IMR-90 (cell line): ENCODE data around the gene MAP4. TPM values are rescaled to one million over a fixed set of nuclear protein-coding genes. Genes with fewer than 3 reads are reported as not detected.

Experiments used
- ATAC-seq: fragments of 200-7000 bp; cut with Tn5 transposase; 2 replicates; pipeline ENCODE4 v1.9.1; 2020; ENCODE audit warnings: low read depth, mild to moderate bottlenecking, moderate library complexity
- BruUV-seq: library from RNA; stranded (reverse); fragments of 400-500 nt; replicated peaks from 2 replicates; lab custom pipeline; 2021; lab: Mats Ljungman, UMichigan
- CTCF ChIA-PET: fragments of 300-600 bp; formaldehyde crosslinking; extraction: SDS; loops from one replicate; lab custom pipeline; 2021; ENCODE audit warnings: antibody characterized with exemption; lab: Yijun Ruan, JAX
- POLR2A ChIA-PET: fragments of 300-600 bp; sonication (Branson Sonifier 250); formaldehyde crosslinking; loops from one replicate; lab custom pipeline; 2022; ENCODE audit warnings: antibody characterized with exemption; ENCODE audit not compliant: unreplicated experiment; lab: Charles Lee
- DNase-seq: peaks from one replicate; pipeline ENCODE4 v3.0.0; 2013
- H2AFZ ChIP-seq: replicated peaks from 2 replicates; pipeline ENCODE3; 2013; ENCODE audit warnings: low read length, mild to moderate bottlenecking; ENCODE audit not compliant: poor library complexity
- H2AK5ac ChIP-seq: 2 replicates; pipeline ENCODE4 v1.6.1; 2013; ENCODE audit warnings: low read depth, low read length, inconsistent platforms
- H2AK9ac ChIP-seq: replicated peaks from 2 replicates; pipeline ENCODE3; 2013; ENCODE audit warnings: mild to moderate bottlenecking, low read depth, low read length, moderate library complexity; ENCODE audit not compliant: poor library complexity
- H2BK120ac ChIP-seq: 2 replicates; pipeline ENCODE4 v1.6.1; 2013; ENCODE audit warnings: low read depth, low read length, inconsistent platforms
- H2BK15ac ChIP-seq: 3 replicates; pipeline ENCODE4 v1.6.1; 2013; ENCODE audit warnings: low read depth, low read length, inconsistent platforms
- H2BK20ac ChIP-seq: 2 replicates; pipeline ENCODE4 v1.6.1; 2013; ENCODE audit warnings: low read depth, mild to moderate bottlenecking, inconsistent platforms, low read length, moderate library complexity
- H2BK5ac ChIP-seq: 2 replicates; pipeline ENCODE4 v1.6.1; 2013; ENCODE audit warnings: mild to moderate bottlenecking, low read depth, low read length, inconsistent platforms; ENCODE audit not compliant: poor library complexity, severe bottlenecking
- H3K14ac ChIP-seq: replicated peaks from 2 replicates; pipeline ENCODE4 v1.6.1; 2013; ENCODE audit warnings: low read depth, low read length, inconsistent platforms
- H3K18ac ChIP-seq: 2 replicates; pipeline ENCODE4 v1.6.1; 2013; ENCODE audit warnings: low read depth, low read length, control low read depth
- H3K23ac ChIP-seq: 2 replicates; pipeline ENCODE4 v1.6.1; 2013; ENCODE audit warnings: low read depth, low read length, inconsistent platforms
- H3K27ac ChIP-seq: 2 replicates; pipeline ENCODE4 v1.5.1; 2013; ENCODE audit warnings: mild to moderate bottlenecking, control low read depth, low read length; ENCODE audit not compliant: insufficient read depth
- H3K27me3 ChIP-seq: 2 replicates; pipeline ENCODE4 v1.6.1; 2013; ENCODE audit warnings: low read length; ENCODE audit not compliant: control insufficient read depth, insufficient read depth
- H3K36me3 ChIP-seq: 2 replicates; pipeline ENCODE4 v1.6.1; 2013; ENCODE audit warnings: low read length, mixed read lengths; ENCODE audit not compliant: control insufficient read depth, insufficient read depth
- H3K4ac ChIP-seq: 2 replicates; pipeline ENCODE4 v1.6.1; 2013; ENCODE audit warnings: low read depth, low read length, inconsistent platforms
- H3K4me1 ChIP-seq: 2 replicates; pipeline ENCODE4 v1.6.1; 2013; ENCODE audit warnings: low read length, mixed read lengths; ENCODE audit not compliant: control insufficient read depth, insufficient read depth
- H3K4me2 ChIP-seq: 2 replicates; pipeline ENCODE4 v1.6.1; 2013; ENCODE audit warnings: low read depth, mild to moderate bottlenecking, control low read depth, low read length, moderate library complexity
- H3K4me3 ChIP-seq: 2 replicates; pipeline ENCODE4 v1.5.1; 2013; ENCODE audit warnings: low read depth, mild to moderate bottlenecking, control low read depth, low read length, moderate library complexity; ENCODE audit not compliant: insufficient read depth
- H3K56ac ChIP-seq: 2 replicates; pipeline ENCODE4 v1.6.1; 2013; ENCODE audit warnings: low read length, inconsistent platforms; ENCODE audit not compliant: insufficient read depth; ENCODE audit errors: extremely low read depth
- H3K79me1 ChIP-seq, 2 experiments: 2 replicates each; pipeline ENCODE4 v1.6.1; 2013; ENCODE audit warnings: low read length in 2 of 2, inconsistent platforms in 1 of 2, low read depth in 1 of 2
- H3K9ac ChIP-seq: 2 replicates; pipeline ENCODE4 v1.6.1; 2013; ENCODE audit warnings: low read depth, low read length, control low read depth
- H3K9me1 ChIP-seq: 2 replicates; pipeline ENCODE4 v1.6.1; 2013; ENCODE audit warnings: low read length, inconsistent platforms; ENCODE audit not compliant: insufficient read depth
- H3K9me3 ChIP-seq: 2 replicates; pipeline ENCODE4 v1.6.1; 2013; ENCODE audit warnings: low read length; ENCODE audit not compliant: control insufficient read depth, insufficient read depth
- H4K20me1 ChIP-seq: 2 replicates; pipeline ENCODE4 v1.6.1; 2013; ENCODE audit warnings: low read length, inconsistent platforms; ENCODE audit not compliant: insufficient read depth
- H4K5ac ChIP-seq: 2 replicates; pipeline ENCODE4 v1.6.1; 2013; ENCODE audit warnings: mild to moderate bottlenecking, low read depth, low read length, control low read depth
- H4K8ac ChIP-seq, 2 experiments: 2 replicates each; pipeline ENCODE4 v1.6.1; 2013; ENCODE audit warnings: low read depth in 2 of 2, low read length in 2 of 2, control low read depth in 1 of 2, inconsistent platforms in 1 of 2
- H4K91ac ChIP-seq: 2 replicates; pipeline ENCODE4 v1.6.1; 2013; ENCODE audit warnings: low read depth, low read length, inconsistent platforms; ENCODE audit not compliant: insufficient read depth
- BHLHE40 ChIP-seq: fragments of 150-350 bp; IDR thresholded peaks from 2 replicates; pipeline ENCODE4 v1.6.1; 2016; ENCODE audit warnings: mild to moderate bottlenecking, low read depth, low read length
- CHD1 ChIP-seq: IDR thresholded peaks from 2 replicates; pipeline ENCODE4 v1.6.1; 2012; ENCODE audit warnings: low read depth, low read length, improper control_type of control experiment
- ELK1 ChIP-seq: fragments of 150-350 bp; IDR thresholded peaks from 2 replicates; pipeline ENCODE4 v1.6.1; 2016; ENCODE audit warnings: low read depth, mild to moderate bottlenecking, low read length, moderate library complexity, borderline replicate concordance
- FOS ChIP-seq: fragments of 150-350 bp; IDR thresholded peaks from 2 replicates; pipeline ENCODE4 v1.6.1; 2016; ENCODE audit warnings: low read depth, low read length
- MAZ ChIP-seq: IDR thresholded peaks from 2 replicates; pipeline ENCODE4 v1.6.1; 2012; ENCODE audit warnings: low read depth, mild to moderate bottlenecking, low read length, improper control_type of control experiment, moderate library complexity, borderline replicate concordance
- MXI1 ChIP-seq: IDR thresholded peaks from 2 replicates; pipeline ENCODE4 v1.6.1; 2012; ENCODE audit warnings: low read depth, mild to moderate bottlenecking, low read length, moderate library complexity, borderline replicate concordance
- NFE2L2 ChIP-seq: fragments of 150-350 bp; IDR thresholded peaks from 2 replicates; pipeline ENCODE4 v1.6.1; 2016; ENCODE audit warnings: low read depth, mild to moderate bottlenecking, low read length
- POLR2A ChIP-seq: IDR thresholded peaks from 2 replicates; pipeline ENCODE4 v1.6.1; 2012; ENCODE audit warnings: mild to moderate bottlenecking, low read depth, low read length
- RFX5 ChIP-seq: IDR thresholded peaks from 2 replicates; pipeline ENCODE4 v1.8.0; 2012; ENCODE audit warnings: low read depth, mild to moderate bottlenecking, low read length, moderate library complexity
- SMC3 ChIP-seq: fragments of 150-350 bp; IDR thresholded peaks from 2 replicates; pipeline ENCODE4 v1.6.1; 2016; ENCODE audit warnings: low read depth, mild to moderate bottlenecking, antibody characterized with exemption, low read length, moderate library complexity
- USF2 ChIP-seq: fragments of 150-350 bp; IDR thresholded peaks from 2 replicates; pipeline ENCODE4 v1.6.1; 2017; ENCODE audit warnings: mild to moderate bottlenecking, antibody characterized with exemption, low read length, low read depth
- WGBS, 2 experiments: methylation state at CpG; one replicate each; pipeline versions ENCODE4 v1.1.5 to v1.1.7; 2013; ENCODE audit warnings: missing lambda C conversion rate in 2 of 2; ENCODE audit not compliant: insufficient read length in 1 of 2; ENCODE audit errors: extremely low coverage in 2 of 2; 5-methylcytosine and 5-hydroxymethylcytosine counted together
- dilution Hi-C: fragments of 300-500 bp; cut with HindIII; formaldehyde crosslinking; loops from one replicate; pipeline ENCODE4 v1.14.3; 2018; ENCODE audit warnings: low sequenced_read_pairs; ENCODE audit not compliant: unreplicated experiment
- in situ Hi-C: fragments of 300-500 bp; cut with MboI; formaldehyde crosslinking; loops from 3 replicates; pipeline ENCODE4 v1.14.3; 2019; ENCODE audit warnings: low sequenced_read_pairs, inconsistent platforms, mixed read lengths
- intact Hi-C: fragments of 100-400 bp; cut with micrococcal nuclease; formaldehyde crosslinking; loops from 2 replicates; pipeline ENCODE4 v1.10.0; 2022
- polyA plus RNA-seq, 3 experiments: library from polyadenylated mRNA; depleted of rRNA; stranded (reverse); fragments of >200 nt; gene quantifications; 2 replicates each; pipeline ENCODE4 v1.2.3, GENCODE V29; 2012; ENCODE audit warnings: low replicate concordance in 1 of 3
- total RNA-seq: library from RNA; depleted of rRNA; stranded (reverse); fragments of >200 nt; gene quantifications from 2 replicates; pipeline ENCODE4 v1.2.3, GENCODE V29; 2012

Gene MAP4
- total and polyA plus RNA-seq, 2 of the 4 experiments (the other 2 are of a cell fraction), result 87.8 to 216 TPM

GRCh38 chr3:47961815-47962606 is 54.2 kb downstream of the MAP4 start:
- TF ChIP-seq BHLHE40 (no peak), MXI1 (no peak), MAZ (no peak), FOS (no peak), CHD1 (no peak), SMC3 (no peak), POLR2A (no peak), ELK1 (no peak), RFX5 (no peak), NFE2L2 (no peak), USF2 (no peak)
- no peak overlapping the region for H4K5ac ChIP-seq
- no peak overlapping the region for H3K56ac ChIP-seq
- no peak overlapping the region for H3K4me2 ChIP-seq
- H2BK5ac ChIP-seq, result no peak overlapping the region
- H3K18ac ChIP-seq, result no peak overlapping the region
- H3K27me3 ChIP-seq, result no peaks in the 10 kb centered on the region
- no peak overlapping the region for H2BK15ac ChIP-seq
- no peak overlapping the region for H3K23ac ChIP-seq
- H3K4ac ChIP-seq, result no peak overlapping the region
- no peak overlapping the region for H4K91ac ChIP-seq
- no TSS peak for BruUV-seq
- H2BK120ac ChIP-seq, result no peak overlapping the region
- H3K79me1 ChIP-seq, result peaks cover 36 to 71% of the 10 kb centered on the region in 2 experiments
- H3K27ac ChIP-seq, result no peak overlapping the region
- no peak overlapping the region for H2AK9ac ChIP-seq
- H3K36me3 ChIP-seq, result peaks cover 4% of the 10 kb centered on the region; the same call in 1 of the 2 replicates
- ATAC-seq (peak; percentile 38), DNase-seq (no peak)
- H3K9me3 ChIP-seq, result no peaks in the 10 kb centered on the region
- 84% methylated on average over 3 of the region's 5 CpGs; no CpG with 5 or more reads in 1 of the 2 experiments for WGBS, 2 experiments
- no peak overlapping the region for H2AFZ ChIP-seq
- ChIA-PET CTCF (no interaction called here), POLR2A (no interaction called here)
- H3K4me1 ChIP-seq, result peaks cover 14% of the 10 kb centered on the region
- H4K20me1 ChIP-seq, result peaks cover 43% of the 10 kb centered on the region
- H3K4me3 ChIP-seq, result no peak overlapping the region
- 0 out of 2 replicates have a peak overlapping the region, but pooled peaks have one; percentile 46 for H3K14ac ChIP-seq
- no peak overlapping the region for H4K8ac ChIP-seq
- dilution Hi-C loops, result no loop called here
- H3K9ac ChIP-seq, result no peak overlapping the region
- peaks cover 15% of the 10 kb centered on the region for H3K9me1 ChIP-seq
- H2BK20ac ChIP-seq, result no peak overlapping the region
- in situ Hi-C loops, result no loop called here
- intact Hi-C loops, result no loop called here
- H2AK5ac ChIP-seq, result no peak overlapping the region
